ENCODE data around the gene PTHLH.

The PTHLH gene

DNA sequence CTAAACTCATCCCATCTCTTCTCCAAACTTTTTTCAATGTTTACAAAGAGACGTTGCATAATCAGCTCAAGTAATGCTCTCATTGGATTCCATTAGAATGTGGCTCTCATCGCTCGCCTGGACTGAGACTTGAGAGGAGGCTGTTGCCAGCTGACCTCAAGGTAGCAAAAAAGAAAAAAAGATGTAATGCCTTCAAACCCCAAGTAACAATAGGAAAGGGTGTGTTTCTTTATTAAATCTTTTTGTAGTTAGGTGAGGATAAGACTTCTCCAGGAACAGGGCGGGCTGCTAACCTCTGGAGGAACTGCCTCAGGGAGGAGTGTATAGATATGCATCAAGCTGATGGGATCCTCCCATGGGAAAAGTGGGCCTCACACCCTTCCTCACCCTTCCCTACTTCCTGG lies 956 bp upstream of the PTHLH start:
- DNase-seq: no peak

- DNase-seq: no peak
These were observed 927 bp downstream of the PTHLH start for GRCh38 chr12:27971606-27972005.

DNA sequence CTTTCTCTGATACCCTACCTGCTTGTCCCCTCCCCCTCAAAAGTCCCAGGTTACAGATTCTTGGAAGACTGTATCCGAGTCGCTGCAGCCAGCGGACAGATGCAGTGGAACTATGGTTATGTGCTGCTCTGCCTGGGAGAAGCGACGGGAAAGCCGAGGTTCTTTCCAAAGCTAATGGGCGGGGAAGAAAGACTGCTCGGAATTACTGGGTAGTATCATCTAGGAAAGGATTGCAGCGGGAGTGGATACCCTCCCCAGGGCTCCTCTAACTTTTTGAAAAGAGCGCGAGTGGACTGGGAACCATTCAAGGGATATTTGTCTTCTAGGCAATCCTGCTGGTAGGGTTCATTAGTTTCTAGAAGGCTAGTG lies 1.4 kb downstream of the PTHLH start:
- DNase-seq: no peak

GRCh38 chr12:27970401-27971120 lies 2.0 kb downstream of the PTHLH start:
- DNase-seq: no peak

DNA sequence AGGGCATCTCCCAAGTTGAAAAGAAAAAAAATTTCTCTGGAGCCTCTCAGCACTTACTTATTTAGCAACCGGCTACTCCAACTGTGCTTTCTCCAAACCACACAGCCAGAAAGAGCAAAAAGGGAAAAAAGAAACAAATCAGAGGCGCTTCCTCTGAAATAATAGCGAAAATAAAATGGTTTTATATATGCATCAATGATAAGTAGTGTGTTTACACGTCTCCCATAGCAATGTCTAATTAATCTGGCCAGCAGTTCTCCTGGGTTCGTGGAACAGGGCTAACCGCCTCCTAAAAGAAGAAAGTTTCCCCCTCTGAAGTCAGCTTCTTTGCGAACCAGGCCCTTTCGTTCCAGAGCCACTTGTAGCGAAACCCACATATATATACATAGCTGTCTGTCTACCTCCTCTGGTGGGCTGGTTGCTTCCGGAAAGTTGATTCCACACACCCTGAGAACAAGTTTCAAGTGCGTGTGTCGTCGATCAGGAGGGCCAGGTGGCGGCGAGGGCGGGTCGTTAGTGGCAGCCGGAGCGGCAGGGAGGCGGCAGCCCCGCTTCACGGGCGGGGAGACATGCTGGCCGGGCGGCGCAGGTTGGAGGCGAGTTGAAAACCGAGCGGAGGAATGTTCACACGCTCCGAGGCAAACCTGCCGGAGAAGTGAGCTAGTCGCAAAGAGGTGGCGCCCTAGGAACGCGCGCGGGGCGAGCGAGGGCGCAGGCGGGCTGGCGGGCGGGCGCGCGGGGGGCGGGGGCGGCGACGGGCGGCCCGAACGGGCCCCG lies 2.7 kb downstream of the PTHLH start:
- DNase-seq: peak in 1 of 2 experiments; percentile 21

- no peak for DNase-seq
These were observed 3.4 kb downstream of the PTHLH start for GRCh38 chr12:27968972-27969623.

DNA sequence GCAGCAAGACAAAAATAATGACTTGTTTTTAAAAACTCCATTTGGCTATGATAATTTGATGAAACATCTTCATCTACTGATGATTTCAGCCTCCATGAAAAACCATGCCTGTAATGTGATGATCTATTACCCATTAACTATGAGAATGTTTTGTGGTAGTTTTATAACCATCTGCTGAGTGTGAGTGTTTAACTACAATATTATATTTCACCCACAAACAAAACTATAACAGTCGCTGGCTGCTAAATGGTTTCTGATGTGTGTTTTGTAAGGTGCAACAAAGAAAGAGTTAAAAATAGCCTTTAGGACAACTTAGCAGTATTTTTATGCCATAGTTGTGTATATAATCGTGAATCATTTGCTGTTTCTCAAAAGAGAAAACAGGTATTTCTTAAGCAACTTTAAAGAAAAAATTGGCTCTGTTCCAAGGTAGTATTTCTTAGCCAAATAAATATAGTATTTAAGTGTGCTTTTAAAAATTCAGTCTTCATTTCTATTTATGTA lies 4.9 kb downstream of the PTHLH start:
- peak; percentile 12 to 57 for DNase-seq

GRCh38 chr12:27966870-27967269 lies 5.7 kb downstream of the PTHLH start:
- DNase-seq: no peak

- DNase-seq: no peak
These were observed 6.6 kb downstream of the PTHLH start for GRCh38 chr12:27965966-27966365.

GRCh38 chr12:27965411-27965810 lies 7.1 kb downstream of the PTHLH start:
- DNase-seq: no peak

- no peak for DNase-seq
These were observed 8.4 kb downstream of the PTHLH start for GRCh38 chr12:27964123-27964522.

GRCh38 chr12:27960821-27961220 lies 11.7 kb downstream of the PTHLH start:
- no peak for DNase-seq

GRCh38 chr12:27958675-27959074 lies 13.9 kb downstream of the PTHLH start:
- DNase-seq: no peak

- DNase-seq: no peak
These were observed 15.2 kb downstream of the PTHLH start for GRCh38 chr12:27957366-27957765.

- DNase-seq: no peak
These were observed 18.7 kb downstream of the PTHLH start for GRCh38 chr12:27953817-27954216.

DNA sequence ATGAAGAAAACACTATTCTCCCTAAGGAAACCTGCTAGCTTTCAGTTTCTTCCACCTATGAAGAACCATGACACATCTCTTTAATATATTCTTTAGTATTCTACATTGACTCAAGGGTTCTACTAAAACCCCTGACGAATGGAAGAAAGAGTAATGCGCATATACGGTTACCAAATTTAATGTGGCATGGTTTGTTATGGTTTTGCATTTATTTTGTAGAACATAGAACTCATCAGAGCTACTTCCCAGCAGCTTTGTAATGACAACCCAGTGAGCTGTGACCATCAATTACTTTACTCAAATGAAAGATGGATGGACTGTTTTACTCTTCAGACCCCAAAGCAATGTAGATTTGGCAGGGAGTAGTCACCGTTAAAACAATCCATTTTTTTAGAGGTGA lies 19.2 kb downstream of the PTHLH start:
- DNase-seq: no peak

- DNase-seq: no peak
These were observed 20.0 kb downstream of the PTHLH start for GRCh38 chr12:27952510-27952909.

- DNase-seq: no peak
These were observed 20.6 kb downstream of the PTHLH start for GRCh38 chr12:27951898-27952297.

GRCh38 chr12:27946421-27946820 lies 26.1 kb downstream of the PTHLH start:
- DNase-seq: no peak

DNA sequence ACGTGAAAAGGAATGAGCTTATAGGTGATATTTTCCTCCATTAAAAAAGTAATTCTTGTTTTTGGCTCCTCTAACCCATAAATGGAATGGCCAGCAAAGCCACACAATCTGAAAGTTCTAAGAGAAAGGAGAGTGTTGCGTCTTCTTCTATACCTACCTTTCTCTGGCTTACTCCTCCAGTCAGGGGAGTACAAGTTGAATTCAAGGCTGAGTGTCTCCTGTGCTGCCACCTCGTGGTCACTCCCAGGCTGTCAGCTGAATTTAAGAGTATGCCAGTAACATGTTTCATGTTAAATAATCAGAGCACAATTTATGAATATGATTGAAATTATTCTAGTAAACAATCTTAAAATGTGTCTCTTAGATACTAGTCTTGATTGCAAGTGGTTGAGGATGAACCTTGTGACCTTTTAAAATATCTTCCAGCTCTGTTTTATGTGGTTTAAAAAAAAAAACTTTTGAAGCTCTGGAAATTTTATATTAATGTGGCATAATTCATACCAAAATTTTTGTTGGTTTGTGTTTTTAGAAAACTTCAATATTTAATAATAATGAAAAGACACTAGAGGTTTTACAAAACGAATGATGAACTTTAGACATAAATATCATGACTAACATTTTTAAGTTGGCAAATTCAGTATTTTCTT lies 31.7 kb downstream of the PTHLH start:
- DNase-seq: peak; percentile 55 to 60

DNA sequence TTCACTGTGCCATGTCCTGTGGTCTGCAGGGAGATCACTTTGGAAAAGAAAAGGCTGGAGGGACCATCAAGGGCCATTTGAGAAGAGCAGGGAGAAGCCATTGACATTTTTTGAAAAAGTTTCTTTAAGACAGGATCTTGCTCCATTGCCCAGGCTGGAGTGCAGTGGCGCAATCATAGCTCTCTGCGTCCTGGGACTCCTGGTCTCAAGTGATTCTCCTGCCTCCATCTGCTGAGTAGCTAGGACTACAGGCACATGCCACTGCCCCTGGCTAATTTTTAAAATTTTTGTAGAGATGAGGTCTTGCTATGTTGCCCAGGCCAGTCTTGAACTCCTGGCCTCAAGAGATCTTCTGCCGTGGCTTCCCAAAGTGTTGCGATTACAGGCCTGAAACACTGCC lies 32.3 kb downstream of the PTHLH start:
- no peak for DNase-seq

DNA sequence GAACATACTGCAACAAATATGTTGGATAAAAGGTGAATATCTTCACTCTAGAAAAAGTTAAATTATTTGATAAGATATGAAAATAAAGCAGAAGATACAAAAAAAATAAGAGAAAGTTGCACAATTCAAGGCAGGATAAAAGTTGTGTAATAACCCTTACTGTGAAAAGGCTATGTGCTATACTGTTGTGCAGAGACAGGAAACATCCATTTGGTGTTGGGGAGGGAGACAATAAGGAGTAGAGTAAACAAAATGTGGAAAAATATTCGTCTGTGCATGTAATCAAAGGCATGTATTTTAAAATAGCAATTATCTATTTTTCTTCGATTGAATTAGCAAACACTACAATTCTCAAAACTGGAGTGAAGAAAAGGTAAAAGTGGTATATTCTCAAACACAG lies 34.8 kb downstream of the PTHLH start:
- DNase-seq: no peak

DNA sequence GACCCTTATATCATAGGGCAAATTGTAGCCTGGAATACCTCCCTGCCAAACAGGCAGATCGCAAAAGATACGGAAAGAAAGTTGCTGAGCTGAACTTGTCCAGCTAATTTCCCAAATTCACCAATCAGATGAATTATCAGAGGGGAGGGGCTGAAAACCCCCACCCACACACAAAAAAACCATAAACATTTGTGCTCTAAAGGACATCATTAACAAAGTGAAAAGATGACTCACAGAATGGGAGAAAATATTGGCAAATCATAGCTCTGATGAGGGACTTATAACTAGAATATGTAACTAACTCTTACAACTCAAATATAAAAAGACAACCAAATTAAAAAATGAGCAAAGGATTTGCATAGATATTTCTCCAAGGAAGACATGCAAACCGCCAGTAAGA lies 36.3 kb downstream of the PTHLH start:
- DNase-seq: no peak
